NB4 (cell line): ENCODE measurements around the gene SS18.

Experiments used
- CTCF ChIP-seq: IDR thresholded peaks from one replicate; pipeline ENCODE4 v1.5.1; 2012; ENCODE audit warnings: low read depth, low read length
- MAX ChIP-seq: IDR thresholded peaks from 2 replicates; pipeline ENCODE4 v1.6.1; 2011; ENCODE audit warnings: low read depth, low read length
- POLR2A ChIP-seq: IDR thresholded peaks from 2 replicates; pipeline ENCODE4 v1.6.1; 2011; ENCODE audit warnings: mild to moderate bottlenecking; ENCODE audit not compliant: insufficient read length; ENCODE audit errors: extremely low read depth

GRCh38 chr18:26104035-26104434, 13.6 kb upstream of the SS18 start:
- TF ChIP-seq CTCF (no peak), POLR2A (no peak), MAX (no peak)
